Right renal cortex interstitium (tissue), 3 donors: ENCODE data around the gene TAPT1. TPM values are rescaled to one million over a fixed set of nuclear protein-coding genes. Genes with fewer than 3 reads are reported as not detected.
"Not testable (repeated sequence)": the region's sequence is repeated elsewhere in the genome, so short reads cannot be mapped to it uniquely, and the experiment has no call there.

Source experiments
- DNase-seq, 3 donors: peaks; one replicate each; pipeline ENCODE4 v3.0.0-alpha.2; 2013; ENCODE audit warnings: low read depth in 3 of 3, low spot score in 2 of 3
- polyA plus RNA-seq, 3 donors: library from polyadenylated mRNA; unstranded; fragments of 120-200 nt; gene quantifications; one replicate each; pipeline ENCODE4 v1.2.1, GENCODE V29; 2013; ENCODE audit not compliant: insufficient read length in 3 of 3

TAPT1 gene
- polyA plus RNA-seq, 3 donors = 36.6 to 42.6 (median 39.6) TPM

DNA sequence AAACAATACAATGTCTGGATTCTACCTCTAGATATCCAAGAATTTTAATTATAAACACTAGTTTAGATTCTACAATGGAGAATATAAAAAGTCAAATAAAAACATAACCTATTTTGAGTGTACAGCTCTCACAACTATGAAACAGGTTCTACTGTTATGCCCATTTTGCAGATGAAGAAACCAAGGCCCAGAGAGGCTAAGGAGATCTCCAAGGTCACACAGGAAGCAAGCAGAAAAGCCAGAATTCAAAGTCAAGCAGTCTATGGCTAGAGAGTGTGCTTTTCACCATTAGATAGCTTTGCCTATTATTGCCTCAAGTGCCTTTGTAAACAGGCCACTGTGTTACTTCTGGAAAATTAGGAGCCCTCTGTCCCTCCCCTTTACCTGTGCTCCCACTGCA lies 7.3 kb downstream of the TAPT1 start:
- no peak for DNase-seq

DNA sequence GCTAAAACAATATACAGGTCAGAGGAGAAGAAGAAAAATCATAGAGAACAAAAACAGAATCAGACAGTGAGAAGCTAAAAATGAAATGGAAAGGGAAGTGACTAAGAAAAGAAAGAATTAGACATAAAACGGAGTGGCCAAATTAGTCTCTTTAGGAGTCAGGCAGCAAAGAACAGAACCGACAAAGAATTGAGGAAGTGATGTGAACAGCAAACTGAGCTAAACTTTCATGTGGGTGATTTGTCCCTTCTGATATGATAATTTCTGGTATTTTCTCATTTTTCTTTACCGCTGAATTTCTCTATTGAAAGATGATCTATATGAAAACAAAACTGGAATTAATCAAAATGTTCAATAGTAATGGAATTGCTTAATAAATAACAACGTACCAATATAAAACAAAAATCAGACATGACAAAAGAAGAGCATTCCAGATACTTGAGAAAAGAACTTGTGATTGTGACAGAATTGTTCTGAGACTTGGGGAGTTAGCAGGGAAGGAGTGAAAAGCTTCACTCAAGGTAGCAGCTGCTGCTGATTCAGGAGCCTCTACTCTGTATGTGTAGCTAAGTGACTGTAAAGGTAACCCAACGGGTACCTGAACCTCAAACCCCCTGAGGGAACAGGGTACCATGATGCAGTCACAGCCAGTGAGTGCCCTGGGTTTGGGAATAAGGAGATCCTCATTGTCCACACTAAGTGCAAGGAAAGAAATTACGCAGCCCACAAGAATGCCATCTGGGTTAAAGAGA lies 8.8 kb downstream of the TAPT1 start:
- no peak for DNase-seq

DNA sequence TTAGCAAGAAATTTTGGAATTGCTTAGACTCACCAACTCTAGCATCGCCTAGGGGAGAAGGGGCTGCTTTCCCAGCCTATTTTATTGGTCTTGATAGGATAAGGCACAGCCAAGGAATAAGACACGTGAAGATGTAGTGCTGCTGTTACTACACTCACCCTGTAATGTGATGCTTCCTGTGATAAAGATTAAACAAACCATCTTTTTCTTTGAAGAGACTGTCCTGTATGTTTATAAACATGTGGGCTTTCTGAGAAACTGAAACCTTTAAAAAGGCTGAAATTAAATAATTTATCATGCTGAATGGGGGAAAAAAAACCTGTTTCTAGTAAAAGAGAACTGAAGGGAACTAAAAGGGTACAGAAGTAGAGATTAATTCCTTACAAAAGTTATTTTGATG lies 13.2 kb downstream of the TAPT1 start:
- DNase-seq = no peak

DNA sequence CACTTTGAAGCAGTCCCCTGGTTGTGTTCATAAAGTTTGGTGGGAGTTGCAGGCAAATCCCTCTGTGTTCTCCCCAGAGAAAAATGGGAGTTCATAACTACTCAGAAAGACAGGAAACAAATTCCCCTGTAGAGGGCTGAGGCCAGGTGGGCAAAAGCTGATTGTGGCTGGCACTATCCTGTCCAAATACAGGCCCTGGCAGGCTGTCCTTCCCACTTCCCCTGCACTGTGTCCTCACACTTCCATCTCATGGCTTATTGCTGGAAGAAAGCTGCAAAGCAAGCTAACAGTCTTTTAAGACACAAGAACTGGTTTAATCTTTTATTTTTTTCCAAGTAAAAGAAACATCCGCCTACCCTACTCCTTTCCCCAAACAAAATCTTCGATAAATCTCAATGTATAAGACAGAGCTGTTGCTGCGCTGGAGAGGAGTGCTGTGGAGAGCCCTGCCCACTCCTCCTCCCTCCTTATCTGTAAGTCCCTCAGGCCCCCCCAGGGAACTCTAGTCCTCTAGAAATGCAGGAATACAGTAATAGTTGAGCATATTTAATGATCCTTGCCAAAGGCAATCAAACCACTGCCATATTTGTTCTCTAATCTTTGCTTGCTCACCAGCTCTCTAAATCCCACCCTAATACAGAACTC lies 14.0 kb downstream of the TAPT1 start:
- no peak for DNase-seq

GRCh38 chr4:16207409-16207808 lies 18.9 kb downstream of the TAPT1 start:
- no peak for DNase-seq

DNA sequence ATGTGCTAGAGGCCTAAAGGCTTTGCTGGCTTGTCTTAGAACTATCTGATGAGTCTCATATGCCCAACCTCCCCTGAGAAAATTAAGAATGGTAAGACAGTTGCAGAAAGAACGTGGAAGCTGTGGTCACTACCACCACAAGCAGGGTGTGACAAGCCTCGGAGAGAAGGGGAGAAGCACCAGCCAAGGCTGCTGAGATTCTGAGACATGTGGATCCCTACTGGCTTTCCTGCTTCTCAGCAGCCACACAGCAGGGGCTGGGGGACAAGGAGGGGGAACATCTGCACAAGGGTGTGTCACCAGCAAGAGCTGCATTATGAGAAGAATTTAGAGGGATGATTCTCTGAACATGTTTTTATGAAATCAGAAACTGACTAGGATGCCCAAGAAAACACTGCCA lies 19.4 kb downstream of the TAPT1 start:
- DNase-seq = no peak

- DNase-seq = no peak
These were observed 20.0 kb downstream of the TAPT1 start for GRCh38 chr4:16206301-16206700.

- no peak for DNase-seq
These were observed 20.7 kb downstream of the TAPT1 start for GRCh38 chr4:16205298-16206164.

GRCh38 chr4:16204505-16204904 lies 21.8 kb downstream of the TAPT1 start:
- no peak for DNase-seq

- DNase-seq = no peak
These were observed 23.2 kb downstream of the TAPT1 start for GRCh38 chr4:16203083-16203482.

DNA sequence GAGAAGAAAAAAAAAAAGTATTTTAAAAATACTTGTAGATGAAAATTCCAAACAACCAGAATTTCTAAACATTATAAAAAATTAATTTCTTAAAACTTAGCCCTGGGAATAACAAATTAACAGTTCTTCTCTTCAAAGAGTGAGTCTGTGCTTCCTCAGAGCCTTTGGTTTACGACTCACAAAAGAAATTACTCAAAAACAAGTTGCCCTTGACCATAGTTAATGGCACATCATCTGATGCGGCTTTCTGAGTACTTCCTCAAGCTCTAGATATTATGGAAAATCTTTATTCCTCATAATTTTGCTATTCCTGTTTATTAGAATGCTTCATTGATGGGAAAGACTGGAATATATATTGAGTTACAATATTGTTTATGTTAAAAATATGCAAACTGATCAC lies 23.7 kb downstream of the TAPT1 start:
- no peak for DNase-seq

- no peak for DNase-seq
These were observed 27.2 kb downstream of the TAPT1 start for GRCh38 chr4:16199093-16199492.

DNA sequence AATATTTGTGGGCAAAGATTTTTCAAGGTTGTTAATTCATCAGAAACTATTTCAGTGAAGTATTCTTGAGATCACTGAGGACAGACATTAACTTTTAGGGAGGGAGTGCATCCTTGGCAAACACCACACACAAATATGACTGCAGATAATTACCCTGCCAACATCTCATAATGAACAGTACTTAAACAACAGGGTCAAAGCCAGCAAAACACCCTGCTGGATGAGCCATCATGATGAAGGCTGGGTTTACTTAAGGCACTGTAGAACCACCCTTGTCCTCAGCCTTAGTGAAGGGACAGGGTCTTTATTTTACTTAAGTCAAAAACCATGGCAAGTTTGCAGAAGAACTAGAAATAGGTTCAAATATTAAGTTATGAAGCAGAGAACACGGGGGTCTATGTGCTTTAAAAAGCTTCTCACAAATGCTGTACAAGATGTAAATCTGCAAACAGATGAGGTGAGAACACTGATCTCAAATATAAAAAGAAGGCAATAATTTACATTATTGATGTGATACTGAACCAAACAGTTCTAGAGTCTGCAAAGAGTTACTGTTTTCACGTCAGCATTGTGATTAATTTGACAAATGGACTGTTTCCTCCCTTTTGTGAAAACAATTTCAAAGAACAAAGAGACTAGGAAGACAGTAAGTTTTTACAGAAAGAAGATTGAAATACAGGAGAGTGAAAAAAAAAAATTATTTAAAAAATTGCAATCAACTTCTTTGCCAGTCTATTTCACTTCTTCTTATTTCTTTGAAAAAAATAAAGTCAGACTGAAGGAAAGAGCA lies 28.2 kb downstream of the TAPT1 start:
- DNase-seq = no peak

DNA sequence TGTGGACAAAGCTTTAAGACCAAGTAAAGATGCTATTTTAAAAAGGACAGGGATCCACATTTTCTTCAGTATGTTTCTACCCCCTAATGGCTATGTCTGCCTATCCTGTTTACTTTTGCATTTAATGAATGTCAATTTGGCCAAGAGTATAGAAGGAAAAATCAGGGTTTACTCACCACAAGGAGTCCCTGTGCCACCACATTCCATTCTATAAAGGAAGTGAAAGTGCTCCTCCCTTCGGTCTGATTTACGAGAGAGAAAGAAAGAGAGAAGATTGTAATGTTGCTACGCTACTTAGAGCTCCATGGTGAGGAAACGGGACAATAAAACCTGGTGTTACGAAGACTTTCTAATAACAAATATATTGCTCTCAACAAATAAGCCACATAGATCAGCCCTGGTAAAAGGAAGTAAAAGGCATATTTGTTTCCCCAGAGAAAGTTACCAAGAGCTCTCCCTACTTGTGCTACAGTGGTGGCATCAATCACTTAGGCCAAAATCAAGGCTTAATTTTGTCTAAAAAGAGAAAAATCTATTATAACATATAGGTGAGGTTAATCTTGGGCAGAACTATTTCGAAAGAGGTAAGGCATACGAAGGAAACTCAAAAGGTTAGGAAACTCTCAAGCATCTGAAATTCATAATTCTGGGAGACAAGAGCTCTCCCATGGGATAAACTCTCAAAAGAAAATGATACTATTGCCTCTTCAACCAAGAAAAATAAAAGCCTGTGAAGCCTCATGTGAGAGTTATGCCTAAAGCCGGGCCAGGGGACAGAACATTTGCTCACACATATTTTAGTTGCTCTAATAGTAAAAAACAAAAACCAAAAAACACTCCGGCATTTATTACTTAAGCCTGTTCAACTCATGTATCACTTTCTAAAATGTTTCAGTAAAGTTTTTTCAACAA lies 29.5 kb downstream of the TAPT1 start:
- DNase-seq = peak; percentile 41 to 56 (median 45)

DNA sequence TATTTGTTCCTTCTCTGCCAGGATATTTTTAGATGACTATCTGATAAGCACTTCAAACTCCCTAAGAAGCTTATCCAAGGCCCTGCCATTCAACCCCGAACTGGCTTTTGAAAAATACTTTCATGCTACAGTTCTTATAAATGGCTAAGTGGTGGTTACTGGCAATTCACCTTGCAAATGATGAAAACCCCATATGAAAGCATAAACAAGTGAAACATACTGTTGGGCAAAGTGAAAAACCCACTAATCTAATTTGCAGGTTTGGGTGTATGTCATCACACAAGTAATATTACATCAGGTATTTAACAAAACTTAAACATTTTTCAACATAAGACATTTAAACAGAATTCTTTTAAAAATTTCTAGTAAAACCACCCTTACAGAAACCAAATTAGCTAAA lies 31.1 kb downstream of the TAPT1 start:
- DNase-seq = no peak

DNA sequence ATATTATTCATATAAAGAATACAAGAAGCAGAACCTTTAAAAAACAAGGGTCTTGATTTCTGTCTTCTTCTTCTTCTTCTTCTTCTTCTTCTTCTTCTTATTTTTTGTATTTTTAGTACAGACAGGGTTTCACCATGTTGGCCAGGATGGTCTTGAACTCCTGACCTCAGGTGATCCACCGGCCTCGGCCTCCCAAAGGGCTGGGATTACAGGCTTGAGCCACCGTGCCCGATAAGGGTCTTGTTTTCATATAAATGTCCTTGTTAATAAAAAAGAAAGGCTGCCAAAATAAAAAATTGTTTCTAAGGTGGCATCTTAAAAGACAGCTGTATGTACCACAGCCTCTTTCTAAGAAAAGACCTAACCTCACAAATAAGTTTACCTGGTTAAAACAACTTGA lies 31.5 kb downstream of the TAPT1 start:
- DNase-seq = not testable (repeated sequence)

DNA sequence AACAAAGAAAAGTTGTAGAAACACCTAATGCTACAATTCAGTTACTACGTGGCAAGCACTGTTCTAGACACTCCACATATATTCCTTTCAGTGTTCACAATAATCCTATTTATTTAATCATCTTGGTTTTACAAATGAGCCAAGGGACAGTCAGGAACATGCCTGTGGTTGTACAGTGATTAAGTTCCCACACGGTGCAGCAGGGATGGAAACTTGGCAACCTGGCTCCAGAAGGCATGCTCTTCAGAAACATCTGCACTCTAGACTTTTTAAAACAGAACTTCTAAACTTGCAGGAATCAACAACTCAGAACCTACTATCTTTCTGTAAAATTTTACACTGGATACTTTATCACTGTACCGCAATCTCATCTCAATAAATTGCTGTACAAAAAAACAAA lies 32.1 kb downstream of the TAPT1 start:
- DNase-seq = no peak

DNA sequence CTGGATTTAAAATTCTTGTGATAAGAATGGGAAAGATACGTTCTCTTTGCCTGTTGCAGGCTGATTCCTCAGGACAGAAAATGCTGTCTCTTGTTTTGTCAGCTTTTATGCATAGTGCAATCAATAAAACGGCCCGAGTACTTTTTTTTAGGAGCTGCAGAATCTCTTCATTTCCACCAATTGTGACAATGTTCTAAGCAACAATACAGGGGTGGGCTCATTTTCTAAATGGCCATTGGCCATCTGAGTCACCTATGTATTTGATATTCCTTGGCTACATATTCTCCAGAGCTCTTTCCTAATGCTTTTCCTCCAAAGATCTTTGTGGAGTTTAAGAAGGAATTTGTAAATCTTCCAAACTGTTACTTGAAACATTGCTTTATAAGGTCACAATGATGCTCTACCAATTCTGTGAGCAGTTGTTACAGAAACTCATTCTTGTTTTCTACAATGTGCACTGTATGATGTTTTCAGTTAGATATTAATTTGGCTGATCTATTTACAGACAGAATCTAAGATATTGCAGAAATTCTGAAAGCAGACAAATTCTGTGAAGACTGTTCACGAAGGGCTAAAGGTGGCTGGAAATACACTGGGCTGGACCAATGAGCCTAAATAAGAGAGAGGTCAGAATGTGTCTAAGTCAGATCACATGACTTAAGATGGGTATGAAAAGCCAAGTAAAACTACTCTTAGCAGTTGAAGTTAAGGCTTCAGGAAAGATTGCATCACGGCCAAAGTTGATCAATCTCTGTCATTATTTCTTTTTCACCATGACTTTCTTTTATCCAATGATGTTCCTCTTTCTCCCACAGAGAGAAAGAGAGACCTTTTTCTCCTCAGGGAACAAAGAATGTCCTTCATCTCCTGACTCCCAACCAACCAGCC lies 33.4 kb downstream of the TAPT1 start:
- no peak for DNase-seq

GRCh38 chr4:16192057-16192456 lies 34.2 kb downstream of the TAPT1 start:
- no peak for DNase-seq
